Measurements from ENCODE around the gene ESR1. TPM values are rescaled to one million over a fixed set of nuclear protein-coding genes. Genes with fewer than 3 reads are reported as not detected.

The ESR1 gene
- total RNA-seq, 1 experiment from 2014 or later = not detected

DNA sequence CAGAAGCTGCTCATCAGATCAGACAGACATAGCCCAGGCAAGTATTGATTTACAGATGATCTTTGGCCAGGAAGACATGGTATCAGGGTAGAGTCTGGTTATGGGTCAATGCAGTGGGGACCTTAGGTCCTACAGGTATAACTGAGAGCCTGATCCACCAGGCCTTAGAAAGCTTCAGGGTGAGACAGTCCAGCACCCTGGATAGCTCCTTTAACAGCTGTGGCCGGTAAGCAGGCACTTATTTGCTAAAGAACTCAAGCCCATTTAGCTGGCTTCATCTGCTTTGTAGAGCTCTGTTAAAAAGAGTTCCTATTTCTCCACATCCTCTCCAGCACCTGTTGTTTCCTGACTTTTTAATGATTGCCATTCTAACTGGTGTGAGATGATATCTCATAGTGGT is 39.6 kb downstream of the ESR1 start:
- H3K27me3 Mint-ChIP-seq (ENCODE audit: insufficient read depth, unreplicated experiment) = peaks cover 3% of the 10 kb centered on the region
- H3K4me1 Mint-ChIP-seq (ENCODE audit: low read depth, unreplicated experiment) = no peaks in the 10 kb centered on the region
- Histone ChIP-seq H3K36me3 (ENCODE audit: control insufficient read depth, insufficient read depth, low read length) (no peaks in the 10 kb centered on the region), H3K4me1 (no peaks in the 10 kb centered on the region), H3K4me3 (ENCODE audit: low read depth, low read length) (no peak overlapping the region), H3K9me3 (no peaks in the 10 kb centered on the region), H3K27me3 (replicated peaks; ENCODE audit: control insufficient read depth, insufficient read depth, low read length) (no peaks in the 10 kb centered on the region; the same call in 1 of the 2 replicates)
- no TSS peak for BruUV-seq (replicated peaks)
- intact Hi-C loops (cut with micrococcal nuclease; ENCODE audit: unreplicated experiment) = no loop called here
- H3K27ac Mint-ChIP-seq (ENCODE audit: unreplicated experiment) = no peak overlapping the region
- DNase-seq = peak; percentile 50 to 63
- no peak overlapping the region for H3K4me3 Mint-ChIP-seq (ENCODE audit: unreplicated experiment)
- CTCF ChIA-PET = no interaction called here
- no peaks in the 10 kb centered on the region for H3K36me3 Mint-ChIP-seq (ENCODE audit: insufficient read depth, unreplicated experiment)
- H3K9me3 Mint-ChIP-seq (ENCODE audit: unreplicated experiment) = no peaks in the 10 kb centered on the region
- POLR2A ChIA-PET = interaction anchor here (0.5 kb wide), 1 partner anchor 167 kb away, joined by 9 read pairs; no protein-coding TSS in a partner anchor
- TF ChIP-seq, protein P1, sequence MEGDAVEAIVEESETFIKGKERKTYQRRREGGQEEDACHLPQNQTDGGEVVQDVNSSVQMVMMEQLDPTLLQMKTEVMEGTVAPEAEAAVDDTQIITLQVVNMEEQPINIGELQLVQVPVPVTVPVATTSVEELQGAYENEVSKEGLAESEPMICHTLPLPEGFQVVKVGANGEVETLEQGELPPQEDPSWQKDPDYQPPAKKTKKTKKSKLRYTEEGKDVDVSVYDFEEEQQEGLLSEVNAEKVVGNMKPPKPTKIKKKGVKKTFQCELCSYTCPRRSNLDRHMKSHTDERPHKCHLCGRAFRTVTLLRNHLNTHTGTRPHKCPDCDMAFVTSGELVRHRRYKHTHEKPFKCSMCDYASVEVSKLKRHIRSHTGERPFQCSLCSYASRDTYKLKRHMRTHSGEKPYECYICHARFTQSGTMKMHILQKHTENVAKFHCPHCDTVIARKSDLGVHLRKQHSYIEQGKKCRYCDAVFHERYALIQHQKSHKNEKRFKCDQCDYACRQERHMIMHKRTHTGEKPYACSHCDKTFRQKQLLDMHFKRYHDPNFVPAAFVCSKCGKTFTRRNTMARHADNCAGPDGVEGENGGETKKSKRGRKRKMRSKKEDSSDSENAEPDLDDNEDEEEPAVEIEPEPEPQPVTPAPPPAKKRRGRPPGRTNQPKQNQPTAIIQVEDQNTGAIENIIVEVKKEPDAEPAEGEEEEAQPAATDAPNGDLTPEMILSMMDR (IDR thresholded peaks at IDR 0.05; ENCODE audit: insufficient read depth in 1 of 2, low read depth in 1 of 2, low read length in 1 of 2, severe bottlenecking in 1 of 2, unreplicated experiment in 1 of 2) = no peak

DNA sequence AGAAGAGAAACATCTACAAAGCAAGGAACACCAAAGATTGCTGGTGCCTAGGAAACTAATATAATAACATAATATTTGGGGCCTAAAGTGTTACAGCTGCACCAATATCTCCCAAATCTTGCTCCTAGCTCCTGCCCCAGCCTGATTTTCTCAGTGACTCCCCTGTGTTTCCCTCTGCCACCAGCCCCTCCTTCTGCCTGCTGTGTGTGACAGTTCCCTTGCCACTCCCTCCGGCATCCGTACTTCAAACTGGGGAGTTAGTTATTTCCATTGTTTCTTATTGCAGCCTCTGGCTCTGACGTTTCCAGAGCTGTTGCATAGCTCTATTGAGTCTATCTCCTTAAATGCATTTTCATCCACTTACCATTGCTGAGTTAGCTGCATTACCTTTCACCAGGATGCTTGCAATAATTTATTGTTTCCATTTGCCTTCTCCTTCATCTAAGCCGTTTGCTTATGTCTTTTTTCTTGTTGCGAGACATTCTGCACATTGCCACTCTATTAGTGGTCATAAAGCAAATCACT is 43.1 kb downstream of the ESR1 start:
- Mint-ChIP-seq H3K4me3 (ENCODE audit: unreplicated experiment) (no peak overlapping the region), H3K27ac (ENCODE audit: unreplicated experiment) (no peak overlapping the region), H3K27me3 (ENCODE audit: insufficient read depth, unreplicated experiment) (peaks cover 2% of the 10 kb centered on the region), H3K4me1 (ENCODE audit: low read depth, unreplicated experiment) (no peaks in the 10 kb centered on the region), H3K9me3 (ENCODE audit: unreplicated experiment) (no peaks in the 10 kb centered on the region), H3K36me3 (ENCODE audit: insufficient read depth, unreplicated experiment) (no peaks in the 10 kb centered on the region)
- Histone ChIP-seq H3K4me3 (ENCODE audit: low read depth, low read length) (no peak overlapping the region), H3K36me3 (ENCODE audit: control insufficient read depth, insufficient read depth, low read length) (no peaks in the 10 kb centered on the region), H3K4me1 (no peaks in the 10 kb centered on the region), H3K9me3 (no peaks in the 10 kb centered on the region), H3K27me3 (replicated peaks; ENCODE audit: control insufficient read depth, insufficient read depth, low read length) (no peaks in the 10 kb centered on the region; the same call in 1 of the 2 replicates)
- CTCF ChIA-PET = no interaction called here
- TF ChIP-seq, protein P1 (IDR thresholded peaks at IDR 0.05; ENCODE audit: insufficient read depth in 1 of 2, low read depth in 1 of 2, low read length in 1 of 2, severe bottlenecking in 1 of 2, unreplicated experiment in 1 of 2) = no peak
- no peak for DNase-seq
- intact Hi-C loops (cut with micrococcal nuclease; ENCODE audit: unreplicated experiment) = no loop called here
- BruUV-seq (replicated peaks) = no TSS peak
- POLR2A ChIA-PET = no interaction called here

DNA sequence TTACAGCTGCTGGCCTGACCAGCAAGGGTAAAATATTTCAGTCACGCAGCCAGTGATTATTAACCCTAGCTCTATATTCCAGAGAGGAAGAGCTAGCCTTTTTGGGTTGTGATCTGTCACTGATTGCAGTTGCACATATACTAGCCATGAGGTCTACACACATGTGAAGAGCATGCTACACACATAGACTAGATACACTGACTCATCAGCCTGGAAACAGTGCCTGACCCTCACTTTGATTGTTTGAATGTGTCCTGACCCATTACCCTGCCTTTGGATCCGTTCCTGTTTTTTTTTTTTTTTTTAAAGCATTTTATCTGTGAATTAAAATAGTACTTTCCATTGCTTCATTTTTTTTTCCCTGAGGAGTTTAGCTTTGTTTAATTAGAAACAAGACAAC is 50.8 kb downstream of the ESR1 start:
- H3K4me1 Mint-ChIP-seq (ENCODE audit: low read depth, unreplicated experiment) = no peaks in the 10 kb centered on the region
- H3K9me3 Mint-ChIP-seq (ENCODE audit: unreplicated experiment) = no peaks in the 10 kb centered on the region
- H3K27ac Mint-ChIP-seq (ENCODE audit: unreplicated experiment) = no peak overlapping the region
- H3K4me3 Mint-ChIP-seq (ENCODE audit: unreplicated experiment) = no peak overlapping the region
- Histone ChIP-seq H3K4me3 (ENCODE audit: low read depth, low read length) (no peak overlapping the region), H3K36me3 (ENCODE audit: control insufficient read depth, insufficient read depth, low read length) (no peaks in the 10 kb centered on the region), H3K9me3 (no peaks in the 10 kb centered on the region), H3K4me1 (no peaks in the 10 kb centered on the region), H3K27me3 (replicated peaks; ENCODE audit: control insufficient read depth, insufficient read depth, low read length) (no peaks in the 10 kb centered on the region)
- H3K27me3 Mint-ChIP-seq (ENCODE audit: insufficient read depth, unreplicated experiment) = peaks cover 2% of the 10 kb centered on the region
- ChIA-PET POLR2A (no interaction called here), CTCF (no interaction called here)
- no TSS peak for BruUV-seq (replicated peaks)
- no peaks in the 10 kb centered on the region for H3K36me3 Mint-ChIP-seq (ENCODE audit: insufficient read depth, unreplicated experiment)
- intact Hi-C loops (cut with micrococcal nuclease; ENCODE audit: unreplicated experiment) = no loop called here
- TF ChIP-seq, protein P1 (IDR thresholded peaks at IDR 0.05; ENCODE audit: insufficient read depth in 1 of 2, low read depth in 1 of 2, low read length in 1 of 2, severe bottlenecking in 1 of 2, unreplicated experiment in 1 of 2) = no peak
- DNase-seq = no peak

Data from Caco-2 (cell line).